ENCODE measurements around the gene CCDC142. TPM values are rescaled to one million over a fixed set of nuclear protein-coding genes. Genes with fewer than 3 reads are reported as not detected.
A peak's percentile ranks its signal among the peaks of the same experiment; 100 is the strongest.

The CCDC142 gene
- total RNA-seq, 1 experiment from 2014 or later = 14.0 TPM

- TF ChIP-seq PRDM15 (CRISPR knock-in tag; IDR thresholded peaks at IDR 0.05) (no peak), ZBTB43 (CRISPR knock-in tag; IDR thresholded peaks at IDR 0.05) (no peak), CBFB (CRISPR knock-in tag; IDR thresholded peaks at IDR 0.05; ENCODE audit: low read depth) (no peak), ZNF425 (CRISPR knock-in tag; conservative IDR thresholded peaks at IDR 0.05) (no peak), RELA (CRISPR knock-in tag; IDR thresholded peaks at IDR 0.05; ENCODE audit: borderline replicate concordance) (no peak), GRHL2 (CRISPR knock-in tag; IDR thresholded peaks at IDR 0.05; ENCODE audit: insufficient replicate concordance, severe bottlenecking) (no peak), ZSCAN18 (CRISPR knock-in tag; IDR thresholded peaks at IDR 0.05) (no peak), TP53 (CRISPR knock-in tag; IDR thresholded peaks at IDR 0.05) (no peak), ATF2 (CRISPR knock-in tag; IDR thresholded peaks at IDR 0.05; ENCODE audit: borderline replicate concordance, low read depth) (no peak), ZNF121 (CRISPR knock-in tag; IDR thresholded peaks at IDR 0.05) (no peak)
Measured at GRCh38 chr2:74507926-74508520, 25.2 kb upstream of the CCDC142 start (continued).

- Mint-ChIP-seq H3K36me3 (peaks cover 22% of the 10 kb centered on the region), H3K4me3 (peak within 1 kb of the TSS; percentile 99), H3K27ac (peak within 1 kb of the TSS; percentile 100), H3K27me3 (ENCODE audit: low read depth) (peaks cover 92% of the 10 kb centered on the region), H3K4me1 (peaks cover 29% of the 10 kb centered on the region), H3K9me3 (no peaks in the 10 kb centered on the region)
- DNase-seq (ENCODE audit: low spot score) = peak; percentile 99
- peak; percentile 86 for ATAC-seq
- ChIA-PET POLR2A (interaction anchor here (0.6 to 1.1 kb wide), 4 partner anchors 9 to 49 kb away, joined by 3 to 8 read pairs (median 3); partner anchors contain the start of genes LOXL3 and WBP1), CTCF (interaction anchor here (1.1 to 3.0 kb wide), 6 partner anchors 8 to 80 kb away, joined by 3 to 13 read pairs (median 6); partner anchors contain the start of genes CCDC142, HTRA2 and TTC31)
- TF ChIP-seq CTCF (IDR thresholded peaks at IDR 0.05) (no peak), ZNF671 (CRISPR knock-in tag; IDR thresholded peaks at IDR 0.05) (no peak), AR (CRISPR knock-in tag; IDR thresholded peaks at IDR 0.05) (no peak), SP1 (CRISPR knock-in tag; conservative IDR thresholded peaks at IDR 0.05) (peak; percentile 66), E2F5 (CRISPR knock-in tag; IDR thresholded peaks at IDR 0.05) (no peak), ZNF423 (CRISPR knock-in tag; IDR thresholded peaks at IDR 0.05) (no peak), FOXK1 (CRISPR knock-in tag; IDR thresholded peaks at IDR 0.05) (peak; percentile 87; the same call in 1 of the 2 replicates), MYBL2 (CRISPR knock-in tag; IDR thresholded peaks at IDR 0.05) (no peak), EMX1 (CRISPR knock-in tag; IDR thresholded peaks at IDR 0.05) (no peak)
Measured at GRCh38 chr2:74507145-74507925, 24.5 kb upstream of the CCDC142 start, which contains the start of gene PCGF1. TSS of gene PCGF1 (minus strand) at chr2:74507695. CDS start at chr2:74507668, 27 bp downstream.
